CD14-positive monocyte (primary cell): ENCODE results near the gene WBP1. TPM values are rescaled to one million over a fixed set of nuclear protein-coding genes. Genes with fewer than 3 reads are reported as not detected.
A peak's percentile ranks its signal among the peaks of the same experiment; 100 is the strongest.

ENCODE experiments used
- DNase-seq, 3 donors: peaks; one replicate each; pipeline ENCODE4 v3.0.0-alpha.2; 2011 to 2022
- H2AFZ ChIP-seq: 2 replicates; pipeline ENCODE4 v1.6.0; 2012; ENCODE audit warnings: mild to moderate bottlenecking, low read depth, low read length, inconsistent platforms; ENCODE audit not compliant: insufficient read depth, poor library complexity, severe bottlenecking
- H3K27ac ChIP-seq, 2 donors: 1 replicate in 1 of 2; 2 replicates in 1 of 2; pipeline ENCODE4 v1.5.1; 2012 to 2013; ENCODE audit warnings: low read length in 2 of 2, control low read depth in 1 of 2, inconsistent platforms in 1 of 2, low read depth in 1 of 2, mild to moderate bottlenecking in 1 of 2
- H3K27me3 ChIP-seq, 2 donors: one replicate each; pipeline versions ENCODE4 v1.6.0 to v1.6.1; 2011 to 2013; ENCODE audit warnings: low read length in 2 of 2; ENCODE audit not compliant: control insufficient read depth in 2 of 2, insufficient read depth in 2 of 2
- H3K36me3 ChIP-seq, 2 donors: replicated peaks in 1 of 2; 1 replicate in 1 of 2; 2 replicates in 1 of 2; pipeline versions ENCODE4 v1.5.1 to v1.6.1; 2012 to 2013; ENCODE audit warnings: low read length in 2 of 2, control low read depth in 1 of 2, inconsistent platforms in 1 of 2, mild to moderate bottlenecking in 1 of 2; ENCODE audit not compliant: insufficient read depth in 2 of 2, control insufficient read depth in 1 of 2
- H3K4me1 ChIP-seq, 2 donors: 1 replicate in 1 of 2; 2 replicates in 1 of 2; pipeline versions ENCODE4 v1.5.1 to v1.6.1; 2012 to 2013; ENCODE audit warnings: low read length in 2 of 2, control low read depth in 1 of 2, inconsistent platforms in 1 of 2, mild to moderate bottlenecking in 1 of 2, moderate library complexity in 1 of 2; ENCODE audit not compliant: insufficient read depth in 2 of 2, control insufficient read depth in 1 of 2
- H3K4me2 ChIP-seq: replicated peaks from 2 replicates; pipeline ENCODE3; 2012; ENCODE audit warnings: low read length, moderate library complexity, mild to moderate bottlenecking; ENCODE audit not compliant: poor library complexity, severe bottlenecking; ENCODE audit errors: extremely low read depth
- H3K4me3 ChIP-seq, 3 experiments: fragments of 200-600 bp in 1 of 3; sonication (generic) in 1 of 3; replicated peaks in 1 of 3; 1 replicate in 2 of 3; 2 replicates in 1 of 3; pipeline ENCODE4 v1.5.1; 2011 to 2013; ENCODE audit warnings: low read length in 3 of 3, mild to moderate bottlenecking in 3 of 3, control low read depth in 2 of 3, low read depth in 2 of 3, inconsistent platforms in 1 of 3, moderate library complexity in 1 of 3
- H3K79me2 ChIP-seq: 2 replicates; pipeline ENCODE4 v1.6.0; 2012; ENCODE audit warnings: mild to moderate bottlenecking, control low read depth, inconsistent platforms, low read length, moderate library complexity; ENCODE audit not compliant: insufficient read depth
- H3K9ac ChIP-seq: 2 replicates; pipeline ENCODE4 v1.6.0; 2017; ENCODE audit warnings: low read length, mild to moderate bottlenecking; ENCODE audit not compliant: insufficient read depth, poor library complexity, severe bottlenecking
- H3K9me3 ChIP-seq, 2 donors: replicated peaks in 1 of 2; 1 replicate in 1 of 2; 2 replicates in 1 of 2; pipeline versions ENCODE4 v1.5.1 to v1.6.1; 2012 to 2013; ENCODE audit warnings: low read length in 2 of 2, control low read depth in 1 of 2; ENCODE audit not compliant: control insufficient read depth in 1 of 2, insufficient read depth in 1 of 2
- H4K20me1 ChIP-seq: 2 replicates; pipeline ENCODE4 v1.6.0; 2012; ENCODE audit warnings: mild to moderate bottlenecking, low read length, control low read depth, moderate library complexity; ENCODE audit not compliant: insufficient read depth
- H3K27ac Mint-ChIP-seq, 7 donors: one replicate each; pipeline ENCODE4 v1.8.0; 2020; ENCODE audit warnings: mild to moderate bottlenecking in 7 of 7, mixed read lengths in 7 of 7, moderate library complexity in 6 of 7, inconsistent platforms in 2 of 7
- H3K27me3 Mint-ChIP-seq, 3 donors: one replicate each; pipeline ENCODE4 v1.8.0; 2021 to 2022; ENCODE audit warnings: low read depth in 3 of 3, mild to moderate bottlenecking in 3 of 3, mixed read lengths in 3 of 3, moderate library complexity in 3 of 3, inconsistent platforms in 1 of 3
- H3K36me3 Mint-ChIP-seq, 2 donors: one replicate each; pipeline ENCODE4 v1.8.0; 2020; ENCODE audit warnings: mixed read lengths in 2 of 2, inconsistent platforms in 1 of 2, mild to moderate bottlenecking in 1 of 2
- H3K4me1 Mint-ChIP-seq: one replicate; pipeline ENCODE4 v1.8.0; 2020; ENCODE audit warnings: mild to moderate bottlenecking, mixed read lengths
- H3K4me3 Mint-ChIP-seq, 2 donors: one replicate each; pipeline ENCODE4 v1.8.0; 2020; ENCODE audit warnings: mild to moderate bottlenecking in 2 of 2, mixed read lengths in 2 of 2, moderate library complexity in 1 of 2
- H3K9me3 Mint-ChIP-seq, 7 donors: one replicate each; pipeline ENCODE4 v1.8.0; 2020 to 2022; ENCODE audit warnings: mixed read lengths in 7 of 7, mild to moderate bottlenecking in 6 of 7, moderate library complexity in 6 of 7, inconsistent platforms in 2 of 7
- WGBS: methylation state at CpG from one replicate; pipeline ENCODE4 v1.1.5; 2013; ENCODE audit warnings: missing lambda C conversion rate; ENCODE audit not compliant: insufficient coverage; 5-methylcytosine and 5-hydroxymethylcytosine counted together
- intact Hi-C, 2 donors: fragments of 100-400 bp; cut with micrococcal nuclease; formaldehyde crosslinking; loops; one replicate each; pipeline versions ENCODE4 v1.15.0 to v1.15.1; 2023
- polyA plus RNA-seq, 3 donors: library from polyadenylated mRNA; depleted of rRNA in 1 of 3; unstranded in 2 of 3; stranded (reverse) in 1 of 3; fragments of 300-500 nt in 2 of 3; fragments of >200 nt in 1 of 3; fragmentation: Illumina TruSeq in 2 of 3; gene quantifications; 1 replicate in 2 of 3; 2 replicates in 1 of 3; pipeline ENCODE4 v1.2.3, GENCODE V29; 2012 to 2021
- TF ChIP-seq, protein P1 (sequence below): fragments of 200-600 bp; IDR thresholded peaks from one replicate; pipeline ENCODE4 v1.8.0; 2022; ENCODE audit warnings: antibody characterized with exemption, mild to moderate bottlenecking

WBP1 gene
- polyA plus RNA-seq, 3 donors = 23.9 to 109 (median 31.0) TPM

DNA sequence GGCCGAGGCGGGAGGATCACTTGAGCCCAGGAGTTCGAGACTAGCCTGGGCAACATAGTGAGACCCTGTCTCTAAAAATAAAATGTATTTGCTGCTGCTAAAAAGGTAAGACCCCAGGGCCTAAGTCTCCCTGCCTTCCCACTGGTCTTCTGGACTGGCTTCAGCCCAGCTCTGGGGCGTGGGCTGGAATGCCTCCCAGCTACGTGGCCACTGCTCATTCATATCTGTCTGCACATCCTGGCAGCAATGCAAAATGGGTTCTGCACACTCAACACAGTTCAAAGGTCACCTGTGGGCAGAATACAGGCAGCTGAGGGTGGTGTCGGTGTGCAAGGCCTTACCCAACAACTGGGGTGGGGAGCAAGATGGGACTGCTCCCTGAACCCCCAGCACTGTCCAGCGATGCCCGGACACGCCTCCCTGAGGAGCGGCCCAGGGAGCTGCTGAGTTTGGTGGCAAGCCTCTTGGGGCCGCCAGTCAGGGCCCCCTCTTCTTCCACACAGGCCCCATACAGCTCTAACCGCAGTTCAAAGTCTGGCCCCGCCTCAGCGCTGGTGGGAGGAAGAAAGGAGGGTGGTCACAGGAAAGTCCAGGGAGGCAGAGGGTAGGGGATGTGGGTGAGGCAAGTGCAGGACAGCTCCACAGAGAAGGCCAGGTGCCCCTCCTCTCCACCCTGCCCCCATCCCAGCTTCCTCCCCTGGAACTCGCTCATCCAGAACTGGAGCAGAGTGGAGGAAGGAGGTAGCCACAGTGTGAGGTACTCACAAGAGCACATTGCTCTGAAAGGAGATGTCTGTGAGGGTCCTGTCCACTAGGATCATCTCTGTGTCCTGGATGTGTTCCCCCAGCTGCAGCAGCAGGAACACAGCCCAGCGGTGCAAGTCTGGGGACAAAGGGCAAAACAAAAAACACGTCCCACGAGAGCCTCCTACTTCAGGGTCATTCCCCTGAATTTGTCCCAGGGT lies 28.5 kb upstream of the WBP1 start:
- H3K4me3 Mint-ChIP-seq = no peak overlapping the region
- WGBS = 94% methylated on average over 12 of the region's 18 CpGs

DNA sequence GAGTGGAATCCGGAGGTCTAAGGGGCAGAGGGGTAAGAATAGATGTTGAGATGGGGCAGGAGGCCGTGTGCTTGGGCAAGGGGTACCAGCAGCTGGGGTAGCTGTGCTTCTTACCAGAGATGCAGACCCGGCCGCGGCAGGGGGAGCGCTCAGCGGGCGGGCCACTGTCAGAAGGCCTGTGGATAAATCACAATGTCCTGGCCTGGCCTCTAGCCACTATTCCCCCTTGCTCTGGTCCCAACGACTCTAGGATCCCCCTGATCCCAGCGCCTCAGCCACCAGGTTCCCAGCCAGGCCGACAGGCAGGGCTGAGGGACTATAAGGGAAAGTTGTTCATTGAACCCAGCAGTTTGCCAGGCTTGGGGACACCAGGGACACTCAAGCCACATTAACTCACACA lies 27.7 kb upstream of the WBP1 start:
- Histone ChIP-seq H3K79me2 (no peaks in the 10 kb centered on the region), H3K4me2 (no peak overlapping the region), H3K27me3 (no peaks in the 10 kb centered on the region), H3K36me3 (no peaks in the 10 kb centered on the region), H4K20me1 (no peaks in the 10 kb centered on the region), H3K4me3 (no peak overlapping the region), H2AFZ (no peak overlapping the region), H3K9ac (no peak overlapping the region), H3K4me1 (no peaks in the 10 kb centered on the region), H3K27ac (no peak overlapping the region), H3K9me3 (no peaks in the 10 kb centered on the region)
- intact Hi-C loops = no loop called here
- no peaks in the 10 kb centered on the region for H3K4me1 Mint-ChIP-seq
- no peaks in the 10 kb centered on the region for H3K9me3 Mint-ChIP-seq
- H3K36me3 Mint-ChIP-seq = peaks cover 0 to under 1% of the 10 kb centered on the region in 2 donors
- H3K4me3 Mint-ChIP-seq = no peak overlapping the region
- peaks cover 0 to 4% (median 2%) of the 10 kb centered on the region in 3 donors for H3K27me3 Mint-ChIP-seq
- 86% methylated on average over 3 of the region's 11 CpGs for WGBS
- H3K27ac Mint-ChIP-seq = no peak overlapping the region
- TF ChIP-seq, protein P1, sequence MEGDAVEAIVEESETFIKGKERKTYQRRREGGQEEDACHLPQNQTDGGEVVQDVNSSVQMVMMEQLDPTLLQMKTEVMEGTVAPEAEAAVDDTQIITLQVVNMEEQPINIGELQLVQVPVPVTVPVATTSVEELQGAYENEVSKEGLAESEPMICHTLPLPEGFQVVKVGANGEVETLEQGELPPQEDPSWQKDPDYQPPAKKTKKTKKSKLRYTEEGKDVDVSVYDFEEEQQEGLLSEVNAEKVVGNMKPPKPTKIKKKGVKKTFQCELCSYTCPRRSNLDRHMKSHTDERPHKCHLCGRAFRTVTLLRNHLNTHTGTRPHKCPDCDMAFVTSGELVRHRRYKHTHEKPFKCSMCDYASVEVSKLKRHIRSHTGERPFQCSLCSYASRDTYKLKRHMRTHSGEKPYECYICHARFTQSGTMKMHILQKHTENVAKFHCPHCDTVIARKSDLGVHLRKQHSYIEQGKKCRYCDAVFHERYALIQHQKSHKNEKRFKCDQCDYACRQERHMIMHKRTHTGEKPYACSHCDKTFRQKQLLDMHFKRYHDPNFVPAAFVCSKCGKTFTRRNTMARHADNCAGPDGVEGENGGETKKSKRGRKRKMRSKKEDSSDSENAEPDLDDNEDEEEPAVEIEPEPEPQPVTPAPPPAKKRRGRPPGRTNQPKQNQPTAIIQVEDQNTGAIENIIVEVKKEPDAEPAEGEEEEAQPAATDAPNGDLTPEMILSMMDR = no peak
- DNase-seq = no peak

More for the DNA sequence above, 28.5 kb upstream of the WBP1 start:
- TF ChIP-seq, protein P1 = no peak
- no peak overlapping the region for H3K27ac ChIP-seq
- H3K9ac ChIP-seq = no peak overlapping the region
- H2AFZ ChIP-seq = no peak overlapping the region
- H3K79me2 ChIP-seq = no peaks in the 10 kb centered on the region
- no peaks in the 10 kb centered on the region for H3K9me3 Mint-ChIP-seq
- no peaks in the 10 kb centered on the region for H3K27me3 ChIP-seq
- H3K4me1 Mint-ChIP-seq = no peaks in the 10 kb centered on the region
- peak overlapping the region in 2 of 7 donors; percentile 5 to 21 for H3K27ac Mint-ChIP-seq
- no peak for DNase-seq
- H3K4me1 ChIP-seq = no peaks in the 10 kb centered on the region
- peaks cover 0 to 5% (median 2%) of the 10 kb centered on the region in 3 donors for H3K27me3 Mint-ChIP-seq
- no peaks in the 10 kb centered on the region for H4K20me1 ChIP-seq
- H3K4me3 ChIP-seq = no peak overlapping the region
- intact Hi-C loops = no loop called here
- peaks cover 0 to 3% of the 10 kb centered on the region in 2 donors for H3K36me3 Mint-ChIP-seq
- no peak overlapping the region for H3K4me2 ChIP-seq
- no peaks in the 10 kb centered on the region for H3K36me3 ChIP-seq
- no peaks in the 10 kb centered on the region for H3K9me3 ChIP-seq
